GM18499 (cell line): Measurements from ENCODE around the gene CLBA1.

Source experiments
- ATAC-seq: cut with Tn5 transposase; IDR thresholded peaks from one replicate; pipeline ENCODE4 v1.9.1; 2021; ENCODE audit warnings: moderate number of reproducible peaks; ENCODE audit not compliant: insufficient read depth, unreplicated experiment

Gene CLBA1

GRCh38 chr14:104996483-104996882, 10.9 kb downstream of the CLBA1 start:
- ATAC-seq = no peak

GRCh38 chr14:104998801-104999200, 13.2 kb downstream of the CLBA1 start:
- no peak for ATAC-seq

DNA sequence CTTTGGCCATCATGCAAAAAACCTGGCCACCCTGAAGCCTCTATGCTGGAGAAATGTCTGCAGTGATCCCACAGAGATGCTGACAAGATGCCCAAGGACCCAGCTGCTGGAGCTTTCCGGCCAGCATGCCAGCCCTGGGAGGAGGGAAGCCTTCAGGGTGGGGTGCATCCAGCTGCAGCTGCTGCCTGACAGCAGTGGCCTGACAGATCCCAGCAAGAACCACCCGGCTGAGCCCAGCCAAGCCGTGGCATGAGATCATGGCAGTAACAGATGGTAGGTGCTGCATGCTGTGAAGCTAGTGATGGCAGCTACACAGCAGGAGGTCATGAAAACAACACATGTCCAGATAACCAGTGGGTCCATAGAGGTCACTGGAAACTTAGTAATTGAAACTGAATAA, 13.8 kb downstream of the CLBA1 start:
- ATAC-seq = no peak

- ATAC-seq = no peak
Observed at GRCh38 chr14:105005329-105005928, 19.8 kb downstream of the CLBA1 start.

DNA sequence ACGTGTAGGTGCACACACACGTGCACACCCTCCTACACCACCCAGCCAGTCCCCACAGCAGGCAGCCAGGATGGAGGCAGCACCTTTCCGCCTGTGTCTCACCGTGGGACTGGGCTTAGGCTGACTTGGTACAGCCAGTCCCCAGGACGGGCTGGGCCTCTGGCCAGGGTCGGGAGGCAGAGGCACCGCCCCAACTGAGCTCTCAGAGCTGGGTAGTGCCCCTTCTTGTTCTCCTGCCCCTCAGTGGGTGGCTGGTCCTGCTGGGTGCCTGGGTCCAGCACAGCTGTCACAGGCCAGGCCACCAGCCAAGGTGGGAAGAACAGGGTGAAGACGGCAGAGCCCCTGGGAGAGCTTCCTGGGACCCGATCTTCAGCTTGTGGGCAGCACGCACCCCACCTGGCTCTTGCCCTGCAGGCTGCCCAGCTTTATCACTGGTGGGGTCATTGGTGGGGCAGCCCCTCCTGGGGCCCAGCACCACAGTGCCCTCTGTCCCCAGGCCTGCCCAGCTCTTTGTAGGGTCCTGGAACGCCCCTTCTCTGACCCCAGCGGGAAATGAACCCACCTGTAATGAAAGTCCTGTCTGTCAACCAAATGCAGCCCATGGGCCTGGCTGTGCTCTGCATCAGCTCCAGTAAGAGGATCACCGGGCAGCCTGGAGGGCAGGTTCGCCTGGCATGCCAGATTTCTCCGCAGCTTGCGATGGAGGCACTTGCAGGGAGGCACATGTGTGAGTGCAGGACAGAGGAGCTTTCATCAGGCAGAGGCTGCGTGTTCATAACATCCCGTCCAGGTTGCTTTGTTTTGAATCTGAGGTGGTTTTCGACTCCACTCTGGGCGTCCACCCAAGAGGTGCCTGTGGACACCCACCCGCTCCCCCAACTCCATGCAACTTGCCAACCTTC, 20.6 kb downstream of the CLBA1 start:
- no peak for ATAC-seq

- ATAC-seq = no peak
Observed at GRCh38 chr14:105006831-105007592, 21.4 kb downstream of the CLBA1 start.

- no peak for ATAC-seq
Observed at GRCh38 chr14:105007593-105008264, 22.1 kb downstream of the CLBA1 start.

GRCh38 chr14:105010106-105010505, 24.5 kb downstream of the CLBA1 start:
- ATAC-seq = no peak

DNA sequence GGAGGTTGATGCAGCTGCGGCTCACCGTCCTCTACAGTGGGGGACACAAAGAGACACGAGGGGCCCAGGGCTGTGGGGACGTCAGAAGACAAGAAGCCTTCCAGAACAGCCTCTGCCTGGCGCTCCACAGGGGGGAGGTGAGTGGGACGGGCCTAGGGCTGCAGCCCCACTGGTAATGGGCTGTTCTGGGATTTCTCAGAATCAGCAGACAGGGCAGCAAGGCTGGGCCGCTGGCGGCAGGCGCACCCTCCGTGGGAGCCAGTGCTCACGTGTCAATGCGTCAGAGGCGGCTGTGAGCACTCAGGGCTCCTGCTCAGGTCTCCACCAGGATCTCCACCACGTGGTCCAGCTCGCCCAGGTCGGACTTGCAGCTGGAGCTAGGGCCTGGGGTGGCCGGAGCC, 25.3 kb downstream of the CLBA1 start:
- ATAC-seq = no peak

GRCh38 chr14:105011312-105011990, 25.9 kb downstream of the CLBA1 start:
- no peak for ATAC-seq

GRCh38 chr14:105012171-105012985, 26.8 kb downstream of the CLBA1 start:
- no peak for ATAC-seq

GRCh38 chr14:105013150-105013785, 27.7 kb downstream of the CLBA1 start:
- no peak for ATAC-seq

- no peak for ATAC-seq
Observed at GRCh38 chr14:105014032-105014431, 28.4 kb downstream of the CLBA1 start.

- ATAC-seq = no peak
Observed at GRCh38 chr14:105014631-105015030, 29.0 kb downstream of the CLBA1 start.

DNA sequence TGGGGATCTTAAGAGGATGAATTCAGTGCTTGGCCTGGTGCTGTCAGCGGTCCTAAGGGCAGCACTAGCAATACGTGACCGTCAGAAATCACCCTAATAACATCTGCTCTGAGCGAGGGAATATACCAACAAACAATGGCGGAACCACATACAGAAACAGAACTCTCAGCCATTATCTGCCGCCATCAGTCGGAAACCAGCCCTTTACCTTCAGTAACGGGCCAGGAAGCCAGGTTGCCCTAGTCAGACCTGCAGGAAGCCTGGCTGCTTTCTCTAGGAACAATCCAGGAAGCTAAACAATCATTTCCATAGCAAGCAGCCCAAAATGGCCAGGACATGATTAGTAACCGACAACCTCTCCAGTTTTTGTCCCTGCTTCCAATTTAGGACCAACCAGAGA, 29.7 kb downstream of the CLBA1 start:
- no peak for ATAC-seq

DNA sequence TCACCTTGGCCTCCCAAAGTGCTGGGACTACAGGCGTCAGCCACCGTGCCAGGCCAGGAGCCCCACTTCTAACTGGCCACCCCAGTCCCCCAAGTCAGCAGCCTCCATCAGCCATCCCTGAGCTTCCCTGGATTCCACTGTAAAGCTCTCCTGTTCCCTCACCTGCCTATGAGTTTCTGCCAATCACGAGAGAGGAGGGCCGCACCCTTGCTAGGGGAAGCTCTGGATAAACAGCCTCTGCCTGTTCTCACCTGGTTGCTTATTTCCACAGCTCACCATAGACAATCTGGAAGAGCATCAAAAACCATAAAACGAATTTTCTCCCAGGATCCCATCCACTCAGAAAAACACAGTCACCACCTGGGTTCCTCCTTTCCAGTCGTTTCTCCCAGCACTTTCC, 30.3 kb downstream of the CLBA1 start:
- ATAC-seq = no peak

DNA sequence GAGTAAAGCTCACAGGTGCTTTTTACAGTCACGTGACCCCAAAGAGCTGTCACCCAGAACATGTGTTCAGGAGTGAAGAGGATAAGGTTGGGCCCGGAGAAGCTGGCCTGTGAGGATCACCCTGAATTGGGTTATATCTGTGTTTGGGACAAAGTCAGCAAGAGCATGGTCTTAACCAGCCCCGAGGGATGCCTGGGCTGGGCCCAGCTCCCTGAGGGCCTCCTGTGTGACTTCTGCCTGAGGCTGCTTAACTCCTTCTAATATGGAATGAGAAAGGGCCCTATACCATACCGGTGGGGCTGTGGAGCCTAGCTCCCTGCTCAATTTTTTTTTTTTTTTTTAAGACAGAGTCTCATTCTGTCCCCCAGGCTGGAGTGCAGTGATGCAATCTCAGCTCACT, 32.8 kb downstream of the CLBA1 start:
- ATAC-seq = no peak

DNA sequence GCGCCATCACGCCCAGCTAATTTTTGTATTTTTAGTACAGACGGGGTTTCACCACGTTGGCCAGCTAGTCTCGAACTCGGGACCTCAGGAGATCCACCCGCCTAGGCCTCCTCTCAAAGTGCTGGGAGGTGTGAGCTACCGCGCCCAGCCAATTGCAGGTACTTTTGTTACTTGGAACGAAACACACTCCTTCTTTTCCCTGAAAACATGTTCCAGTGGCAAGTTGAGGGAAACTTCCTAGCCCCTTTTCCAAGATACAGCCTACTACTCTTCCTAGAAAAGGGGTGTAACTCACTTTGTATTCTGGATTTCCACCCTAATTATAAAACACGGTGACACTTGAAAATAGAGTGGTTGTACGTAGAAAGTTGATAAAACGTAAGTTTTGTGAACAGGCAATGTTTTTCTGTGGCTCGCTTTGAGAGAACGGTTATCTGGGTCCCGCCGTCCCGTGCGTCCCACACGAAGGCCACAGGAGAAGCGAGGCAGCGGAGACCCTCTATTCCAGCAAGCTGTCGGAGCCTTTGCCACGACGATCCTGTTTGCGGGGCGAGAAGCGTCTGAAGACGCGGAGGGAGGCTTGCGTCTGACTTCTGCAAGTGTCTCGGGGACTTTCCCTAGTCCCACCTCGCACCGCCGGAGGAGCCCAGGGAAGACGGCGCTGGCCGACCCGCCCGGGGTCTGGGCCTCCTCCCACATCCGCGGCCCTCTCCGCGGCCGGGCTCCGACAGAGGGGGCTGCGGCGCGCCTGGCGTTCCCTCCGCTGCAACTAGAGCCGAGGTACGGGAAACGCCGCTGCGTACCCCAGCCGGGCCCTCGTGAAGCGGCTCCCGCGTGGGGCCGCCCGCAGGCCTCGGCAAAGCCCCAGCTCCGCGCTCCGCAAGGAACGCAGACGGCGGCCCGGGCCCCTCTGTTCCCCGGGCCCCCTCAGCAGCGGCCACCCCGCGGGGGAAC, 34.5 kb downstream of the CLBA1 start:
- ATAC-seq = no peak
